Measurements from ENCODE around the gene LTBR. TPM values are rescaled to one million over a fixed set of nuclear protein-coding genes. Genes with fewer than 3 reads are reported as not detected.

Gene LTBR
- polyA plus RNA-seq, 1 donor from 2014 or later: not detected

DNA sequence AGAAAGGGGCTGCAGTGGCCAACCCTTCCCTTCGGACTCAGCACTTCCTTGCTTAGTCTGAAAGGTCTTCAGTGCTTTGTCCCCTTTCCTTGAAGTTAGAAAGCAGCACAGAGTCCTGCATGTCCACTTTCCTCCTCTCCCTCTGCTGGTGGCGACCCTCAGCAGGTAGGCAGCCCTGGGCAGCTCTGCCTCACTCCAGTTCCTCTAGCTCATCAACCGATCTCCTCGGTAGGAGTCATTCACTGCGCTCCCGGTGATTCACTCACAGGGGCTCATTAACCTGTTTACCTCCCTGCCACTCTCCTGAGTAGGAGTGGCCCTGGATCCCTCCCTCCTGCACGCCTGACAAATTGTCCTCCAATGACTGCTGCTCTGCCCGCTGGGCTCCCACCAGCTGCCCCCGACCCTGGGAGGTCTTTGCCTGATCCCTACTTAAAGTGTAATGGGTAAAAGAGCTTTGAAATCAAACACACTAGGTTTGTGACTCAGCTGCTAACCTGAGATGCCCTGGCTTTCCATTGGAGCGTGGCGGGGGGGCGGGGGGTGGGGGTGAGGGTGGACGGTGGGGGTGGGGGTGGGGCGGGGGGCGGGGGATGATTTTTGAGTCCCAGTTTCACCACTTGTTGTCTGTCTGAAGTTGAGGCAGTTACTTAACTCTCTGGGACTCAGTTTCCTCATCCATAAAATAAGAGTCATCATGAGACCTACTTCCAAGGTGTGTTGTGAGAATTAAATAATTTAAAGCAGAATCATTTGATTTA, 12.8 kb upstream of the LTBR start:
- Histone ChIP-seq H4K20me1 (ENCODE audit: insufficient read depth) (no peaks in the 10 kb centered on the region), H2AFZ (ENCODE audit: low read depth, low read length) (no peak overlapping the region), H3K27me3 (ENCODE audit: insufficient read depth, low read depth, low read length) (no peaks in the 10 kb centered on the region), H3K36me3 (ENCODE audit: insufficient read depth, low read length) (no peaks in the 10 kb centered on the region), H3K4me2 (ENCODE audit: low read length) (no peak overlapping the region), H3K9me2 (ENCODE audit: insufficient read depth, low read length) (no peaks in the 10 kb centered on the region), H3K27ac (ENCODE audit: low read length) (no peak overlapping the region), H3K9ac (ENCODE audit: low read length) (no peak overlapping the region), H3K79me2 (replicated peaks; ENCODE audit: insufficient read depth, low read length) (no peaks in the 10 kb centered on the region), H3F3A (ENCODE audit: insufficient read depth, low read length, poor library complexity, severe bottlenecking) (no peaks in the 10 kb centered on the region), H3K4me3 (ENCODE audit: low read length) (no peak overlapping the region), H3K9me3 (ENCODE audit: low read length) (no peaks in the 10 kb centered on the region)
- TF ChIP-seq REST (IDR thresholded peaks at IDR 0.05; ENCODE audit: borderline replicate concordance) (no peak), SMC3 (conservative IDR thresholded peaks at IDR 0.05; ENCODE audit: poor library complexity) (no peak), RAD21 (conservative IDR thresholded peaks at IDR 0.05) (no peak), TAF1 (IDR thresholded peaks at IDR 0.05; ENCODE audit: low read depth) (no peak), CTCF (IDR thresholded peaks at IDR 0.05; ENCODE audit: poor library complexity, severe bottlenecking) (no peak), EP300 (conservative IDR thresholded peaks at IDR 0.05; ENCODE audit: poor library complexity, severe bottlenecking) (no peak), EZH2 (IDR thresholded peaks at IDR 0.05; ENCODE audit: borderline replicate concordance, insufficient read depth, low read length, poor library complexity, severe bottlenecking) (no peak)

GRCh38 chr12:6372403-6373003, 11.5 kb upstream of the LTBR start:
- Histone ChIP-seq H3K79me2 (replicated peaks; ENCODE audit: insufficient read depth, low read length) (no peaks in the 10 kb centered on the region), H3K4me2 (ENCODE audit: low read length) (no peak overlapping the region), H3F3A (ENCODE audit: insufficient read depth, low read length, poor library complexity, severe bottlenecking) (no peaks in the 10 kb centered on the region), H3K9me3 (ENCODE audit: low read length) (no peaks in the 10 kb centered on the region), H4K20me1 (ENCODE audit: insufficient read depth) (no peaks in the 10 kb centered on the region), H3K4me3 (ENCODE audit: low read length) (no peak overlapping the region), H3K36me3 (ENCODE audit: insufficient read depth, low read length) (no peaks in the 10 kb centered on the region), H3K27me3 (ENCODE audit: insufficient read depth, low read depth, low read length) (no peaks in the 10 kb centered on the region), H3K9ac (ENCODE audit: low read length) (no peak overlapping the region), H3K27ac (ENCODE audit: low read length) (no peak overlapping the region), H2AFZ (ENCODE audit: low read depth, low read length) (no peak overlapping the region), H3K9me2 (ENCODE audit: insufficient read depth, low read length) (no peaks in the 10 kb centered on the region)
- TF ChIP-seq TAF1 (IDR thresholded peaks at IDR 0.05; ENCODE audit: low read depth) (no peak), SMC3 (conservative IDR thresholded peaks at IDR 0.05; ENCODE audit: poor library complexity) (no peak), EZH2 (IDR thresholded peaks at IDR 0.05; ENCODE audit: borderline replicate concordance, insufficient read depth, low read length, poor library complexity, severe bottlenecking) (no peak), CTCF (IDR thresholded peaks at IDR 0.05; ENCODE audit: poor library complexity, severe bottlenecking) (no peak), RAD21 (conservative IDR thresholded peaks at IDR 0.05) (no peak), MXI1 (conservative IDR thresholded peaks at IDR 0.05; ENCODE audit: poor library complexity, severe bottlenecking) (no peak), POLR2AphosphoS5 (IDR thresholded peaks at IDR 0.05) (no peak), REST (IDR thresholded peaks at IDR 0.05; ENCODE audit: borderline replicate concordance) (no peak), EP300 (conservative IDR thresholded peaks at IDR 0.05; ENCODE audit: poor library complexity, severe bottlenecking) (no peak)
